ENCODE results near the gene TNIK. TPM values are rescaled to one million over a fixed set of nuclear protein-coding genes. Genes with fewer than 3 reads are reported as not detected.

The TNIK gene
- total and polyA plus RNA-seq, 2 of the 4 experiments (the other 2 are of a cell fraction), result 3.4 to 6.3 TPM

DNA sequence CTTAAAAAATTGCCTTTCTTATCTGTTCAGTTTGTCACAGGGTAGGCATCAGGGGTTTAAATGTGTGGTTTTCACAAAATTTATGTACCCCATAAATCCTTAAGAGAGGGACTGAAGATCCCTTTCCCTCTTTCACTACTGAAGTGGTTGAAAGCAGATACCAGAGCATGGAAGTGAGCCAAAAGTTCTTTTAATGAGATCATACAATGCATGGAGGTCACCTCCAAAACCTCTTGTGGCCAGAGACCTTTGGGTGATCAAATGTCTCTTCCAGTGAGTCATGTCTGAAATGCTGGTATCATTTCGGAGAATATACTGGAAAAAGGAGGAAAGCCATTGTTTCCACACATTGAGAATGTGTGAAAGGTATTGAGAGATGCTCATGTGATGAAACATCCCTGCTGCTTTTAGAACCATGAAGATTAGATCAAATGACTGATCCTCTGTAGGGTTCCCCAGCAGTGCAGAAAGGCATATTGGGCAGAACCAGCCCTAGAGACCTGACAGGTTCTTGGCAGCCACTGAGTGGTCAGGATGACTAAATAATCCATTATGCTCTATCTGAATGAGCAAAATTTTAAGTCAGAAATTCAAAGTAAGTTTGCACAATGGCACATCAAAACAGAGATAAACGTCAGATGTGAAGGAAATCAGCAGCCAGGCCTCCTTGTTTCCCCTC, 267.9 kb downstream of the TNIK start:
- no peak overlapping the region for H2AK5ac ChIP-seq (ENCODE audit: low read depth, low read length)
- no peak overlapping the region for H4K91ac ChIP-seq (ENCODE audit: insufficient read depth, low read depth, low read length)
- H2BK15ac ChIP-seq (ENCODE audit: low read depth, low read length), result no peak overlapping the region
- no peak overlapping the region for H2BK5ac ChIP-seq (ENCODE audit: low read depth, low read length, poor library complexity, severe bottlenecking)
- H3K36me3 ChIP-seq (ENCODE audit: control insufficient read depth, insufficient read depth, low read length), result no peaks in the 10 kb centered on the region
- no peak overlapping the region for H2BK20ac ChIP-seq (ENCODE audit: low read depth, low read length)
- H3K27ac ChIP-seq (ENCODE audit: insufficient read depth, low read length), result no peak overlapping the region
- no peak overlapping the region for H4K5ac ChIP-seq (ENCODE audit: low read depth, low read length)
- WGBS, 2 experiments (ENCODE audit: extremely low coverage in 2 of 2, insufficient read length in 1 of 2), result no CpG with 5 or more reads among the region's 2 CpGs
- H4K8ac ChIP-seq (ENCODE audit: low read depth in 2 of 2, low read length in 2 of 2), result no peak overlapping the region
- DNase-seq (peak; percentile 94), ATAC-seq (ENCODE audit: low read depth) (peak; percentile 84)
- no peaks in the 10 kb centered on the region for H3K79me1 ChIP-seq (ENCODE audit: low read depth in 1 of 2, low read length in 2 of 2)
- POLR2A ChIA-PET (ENCODE audit: unreplicated experiment), result no interaction called here
- no peak overlapping the region for H2AFZ ChIP-seq (replicated peaks; ENCODE audit: low read length, poor library complexity)
- dilution Hi-C loops (cut with HindIII; ENCODE audit: low sequenced_read_pairs, unreplicated experiment) (no loop called here), in situ Hi-C loops (cut with MboI; ENCODE audit: low sequenced_read_pairs) (no loop called here), intact Hi-C loops (cut with micrococcal nuclease) (no loop called here)
- H3K9me1 ChIP-seq (ENCODE audit: insufficient read depth, low read length), result no peaks in the 10 kb centered on the region
- no peak overlapping the region for H3K9ac ChIP-seq (ENCODE audit: low read depth, low read length)
- no peak overlapping the region for H3K4me3 ChIP-seq (ENCODE audit: insufficient read depth, low read depth, low read length)
- H3K4me2 ChIP-seq (ENCODE audit: low read depth, low read length), result no peak overlapping the region; the same call in 1 of the 2 replicates
- H2AK9ac ChIP-seq (replicated peaks; ENCODE audit: low read depth, low read length, poor library complexity), result no peak overlapping the region
- H3K9me3 ChIP-seq (ENCODE audit: control insufficient read depth, insufficient read depth, low read length), result no peaks in the 10 kb centered on the region
- no peaks in the 10 kb centered on the region for H3K4me1 ChIP-seq (ENCODE audit: control insufficient read depth, insufficient read depth, low read length)
- no peak overlapping the region for H3K56ac ChIP-seq (ENCODE audit: extremely low read depth, insufficient read depth, low read length)
- no peak overlapping the region for H3K18ac ChIP-seq (ENCODE audit: low read depth, low read length)
- peak; percentile 64 for TF ChIP-seq CEBPB (IDR thresholded peaks at IDR 0.05; ENCODE audit: low read depth, low read length)
- TF ChIP-seq FOS (IDR thresholded peaks at IDR 0.05; ENCODE audit: low read depth, low read length), result peak; percentile 58; the same call in 1 of the 2 replicates
- no peak for TF ChIP-seq MXI1 (IDR thresholded peaks at IDR 0.05; ENCODE audit: borderline replicate concordance, low read depth, low read length)
- no peak for TF ChIP-seq RAD21 (IDR thresholded peaks at IDR 0.05; ENCODE audit: low read length)
- CTCF ChIA-PET, result no interaction called here
- no peak overlapping the region for H3K23ac ChIP-seq (ENCODE audit: low read depth, low read length)
- H3K4ac ChIP-seq (ENCODE audit: low read depth, low read length), result no peak overlapping the region; the same call in 1 of the 2 replicates
- H2BK120ac ChIP-seq (ENCODE audit: low read depth, low read length), result no peak overlapping the region; the same call in 1 of the 2 replicates
- BruUV-seq (replicated peaks), result no TSS peak
- H3K27me3 ChIP-seq (ENCODE audit: control insufficient read depth, insufficient read depth, low read length), result no peaks in the 10 kb centered on the region
- no peak overlapping the region for H3K14ac ChIP-seq (replicated peaks; ENCODE audit: low read depth, low read length)
- no peaks in the 10 kb centered on the region for H4K20me1 ChIP-seq (ENCODE audit: insufficient read depth, low read length)

Measured in IMR-90 (cell line).